ENCODE data around the gene USP24.

The USP24 gene

GRCh38 chr1:55131801-55132200 lies 83.4 kb downstream of the USP24 start:
- Histone ChIP-seq H3K27ac (ENCODE audit: low read length) (no peak overlapping the region), H3K4me1 (ENCODE audit: low read length) (no peaks in the 10 kb centered on the region), H4K20me1 (ENCODE audit: insufficient read depth, low read length) (no peaks in the 10 kb centered on the region), H2AFZ (ENCODE audit: low read depth, low read length) (no peak overlapping the region), H3K4me3 (ENCODE audit: low read length) (no peak overlapping the region), H3K36me3 (replicated peaks; ENCODE audit: low read depth, low read length) (peaks cover 23% of the 10 kb centered on the region), H3K79me2 (ENCODE audit: low read length) (no peaks in the 10 kb centered on the region), H3K9ac (ENCODE audit: low read length) (no peak overlapping the region), H3K27me3 (ENCODE audit: low read depth, low read length) (no peaks in the 10 kb centered on the region), H3K9me3 (ENCODE audit: insufficient read depth, low read length) (no peaks in the 10 kb centered on the region), H3K4me2 (ENCODE audit: low read length) (no peak overlapping the region)
- TF ChIP-seq, protein P1, sequence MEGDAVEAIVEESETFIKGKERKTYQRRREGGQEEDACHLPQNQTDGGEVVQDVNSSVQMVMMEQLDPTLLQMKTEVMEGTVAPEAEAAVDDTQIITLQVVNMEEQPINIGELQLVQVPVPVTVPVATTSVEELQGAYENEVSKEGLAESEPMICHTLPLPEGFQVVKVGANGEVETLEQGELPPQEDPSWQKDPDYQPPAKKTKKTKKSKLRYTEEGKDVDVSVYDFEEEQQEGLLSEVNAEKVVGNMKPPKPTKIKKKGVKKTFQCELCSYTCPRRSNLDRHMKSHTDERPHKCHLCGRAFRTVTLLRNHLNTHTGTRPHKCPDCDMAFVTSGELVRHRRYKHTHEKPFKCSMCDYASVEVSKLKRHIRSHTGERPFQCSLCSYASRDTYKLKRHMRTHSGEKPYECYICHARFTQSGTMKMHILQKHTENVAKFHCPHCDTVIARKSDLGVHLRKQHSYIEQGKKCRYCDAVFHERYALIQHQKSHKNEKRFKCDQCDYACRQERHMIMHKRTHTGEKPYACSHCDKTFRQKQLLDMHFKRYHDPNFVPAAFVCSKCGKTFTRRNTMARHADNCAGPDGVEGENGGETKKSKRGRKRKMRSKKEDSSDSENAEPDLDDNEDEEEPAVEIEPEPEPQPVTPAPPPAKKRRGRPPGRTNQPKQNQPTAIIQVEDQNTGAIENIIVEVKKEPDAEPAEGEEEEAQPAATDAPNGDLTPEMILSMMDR (IDR thresholded peaks at IDR 0.05; ENCODE audit: low read depth, low read length): no peak
- TF ChIP-seq EZH2phosphoT487 (IDR thresholded peaks at IDR 0.05; ENCODE audit: low read depth): no peak

DNA sequence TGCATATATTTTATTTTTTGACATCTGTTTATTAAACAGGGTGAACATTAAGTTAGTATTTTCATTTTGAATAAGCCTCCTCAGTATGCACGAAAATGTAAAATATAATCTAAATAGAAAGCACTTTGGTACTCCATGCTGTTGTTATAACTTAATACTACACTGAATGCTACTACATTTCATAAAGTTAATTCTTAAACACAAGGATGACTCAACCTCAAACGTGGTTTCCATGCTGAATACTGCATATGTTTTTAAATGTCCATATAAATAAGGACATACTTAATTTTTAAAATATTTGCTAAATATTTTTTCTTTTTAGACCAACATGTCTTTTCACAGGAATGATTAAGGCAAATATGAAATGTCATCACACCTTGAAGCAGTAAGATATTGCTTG lies 83.9 kb downstream of the USP24 start:
- H3K27ac ChIP-seq (ENCODE audit: low read length): no peak overlapping the region
- H3K4me3 ChIP-seq (ENCODE audit: low read length): no peak overlapping the region
- no peak overlapping the region for H3K9ac ChIP-seq (ENCODE audit: low read length)
- H3K4me2 ChIP-seq (ENCODE audit: low read length): no peak overlapping the region
- peaks cover 20% of the 10 kb centered on the region for H3K36me3 ChIP-seq (replicated peaks; ENCODE audit: low read depth, low read length)
- no peaks in the 10 kb centered on the region for H3K79me2 ChIP-seq (ENCODE audit: low read length)
- H3K27me3 ChIP-seq (ENCODE audit: low read depth, low read length): no peaks in the 10 kb centered on the region
- TF ChIP-seq, protein P1 (IDR thresholded peaks at IDR 0.05; ENCODE audit: low read depth, low read length): no peak
- TF ChIP-seq EZH2phosphoT487 (IDR thresholded peaks at IDR 0.05; ENCODE audit: low read depth): no peak
- H3K4me1 ChIP-seq (ENCODE audit: low read length): no peaks in the 10 kb centered on the region
- H3K9me3 ChIP-seq (ENCODE audit: insufficient read depth, low read length): no peaks in the 10 kb centered on the region
- H4K20me1 ChIP-seq (ENCODE audit: insufficient read depth, low read length): no peaks in the 10 kb centered on the region
- H2AFZ ChIP-seq (ENCODE audit: low read depth, low read length): no peak overlapping the region

DNA sequence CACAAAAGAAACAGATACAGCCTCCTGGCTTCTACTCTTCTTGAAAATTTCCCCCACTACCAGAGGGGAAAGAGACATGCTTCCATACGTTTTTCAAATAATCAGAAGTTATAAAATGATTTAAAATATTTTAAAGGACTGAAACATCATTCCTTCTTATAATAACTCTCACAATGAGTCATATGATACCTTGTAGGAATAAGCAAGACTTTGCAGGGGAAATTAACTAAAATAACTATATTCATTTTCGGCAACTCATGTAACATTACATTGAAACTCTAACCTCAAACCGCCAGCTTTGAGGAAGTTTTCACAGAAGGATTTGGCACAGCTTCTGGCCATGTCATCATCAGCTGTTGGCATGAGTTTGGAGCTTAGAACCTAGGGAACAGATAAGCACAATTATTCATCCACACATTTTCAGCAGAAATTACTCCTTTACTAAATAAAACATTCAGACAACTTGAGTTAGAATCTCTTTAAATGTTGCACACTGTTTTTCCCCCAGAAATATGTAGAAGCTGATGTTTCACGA lies 85.9 kb downstream of the USP24 start:
- Histone ChIP-seq H3K4me1 (ENCODE audit: low read length) (no peaks in the 10 kb centered on the region), H3K27ac (ENCODE audit: low read length) (no peak overlapping the region), H2AFZ (ENCODE audit: low read depth, low read length) (no peak overlapping the region), H4K20me1 (ENCODE audit: insufficient read depth, low read length) (no peaks in the 10 kb centered on the region), H3K36me3 (replicated peaks; ENCODE audit: low read depth, low read length) (peaks cover 21% of the 10 kb centered on the region), H3K9ac (ENCODE audit: low read length) (no peak overlapping the region), H3K4me2 (ENCODE audit: low read length) (no peak overlapping the region), H3K27me3 (ENCODE audit: low read depth, low read length) (no peaks in the 10 kb centered on the region), H3K79me2 (ENCODE audit: low read length) (no peaks in the 10 kb centered on the region), H3K4me3 (ENCODE audit: low read length) (no peak overlapping the region), H3K9me3 (ENCODE audit: insufficient read depth, low read length) (no peaks in the 10 kb centered on the region)
- TF ChIP-seq, protein P1 (IDR thresholded peaks at IDR 0.05; ENCODE audit: low read depth, low read length): no peak
- no peak for TF ChIP-seq EZH2phosphoT487 (IDR thresholded peaks at IDR 0.05; ENCODE audit: low read depth)

DNA sequence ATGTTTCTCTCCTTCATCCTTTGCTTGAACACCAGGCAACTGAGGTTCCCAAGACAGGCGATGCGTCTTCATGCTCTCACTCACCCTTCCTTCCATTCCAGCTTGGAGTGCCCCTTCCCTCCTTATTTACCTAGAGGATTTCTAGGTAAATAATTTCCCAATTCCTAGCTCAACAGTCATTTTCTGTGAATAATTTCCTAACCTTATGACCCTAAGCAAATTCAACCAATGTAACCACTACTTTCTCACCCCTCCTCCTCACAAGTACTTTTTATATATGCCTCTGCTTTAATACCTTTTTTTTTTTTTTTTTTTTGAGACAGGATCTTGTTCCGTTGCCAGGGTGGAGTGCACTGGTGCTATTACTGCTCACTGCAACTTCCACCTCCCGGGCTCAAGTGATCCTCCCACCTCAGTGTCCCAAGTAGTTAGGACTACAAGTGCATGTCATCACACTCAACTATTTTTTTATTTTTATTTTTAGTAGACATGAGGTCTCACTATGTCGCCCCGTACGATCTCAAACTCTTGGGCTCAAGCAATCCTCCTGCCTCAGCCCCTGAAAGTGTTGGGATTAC lies 86.7 kb downstream of the USP24 start:
- Histone ChIP-seq H3K4me1 (ENCODE audit: low read length) (no peaks in the 10 kb centered on the region), H2AFZ (ENCODE audit: low read depth, low read length) (no peak overlapping the region), H3K27me3 (ENCODE audit: low read depth, low read length) (no peaks in the 10 kb centered on the region), H3K79me2 (ENCODE audit: low read length) (no peaks in the 10 kb centered on the region), H3K36me3 (replicated peaks; ENCODE audit: low read depth, low read length) (peaks cover 26% of the 10 kb centered on the region), H4K20me1 (ENCODE audit: insufficient read depth, low read length) (no peaks in the 10 kb centered on the region), H3K4me2 (ENCODE audit: low read length) (no peak overlapping the region), H3K4me3 (ENCODE audit: low read length) (no peak overlapping the region), H3K9me3 (ENCODE audit: insufficient read depth, low read length) (no peaks in the 10 kb centered on the region), H3K9ac (ENCODE audit: low read length) (no peak overlapping the region), H3K27ac (ENCODE audit: low read length) (no peak overlapping the region)
- TF ChIP-seq EZH2phosphoT487 (IDR thresholded peaks at IDR 0.05; ENCODE audit: low read depth): no peak
- TF ChIP-seq, protein P1 (IDR thresholded peaks at IDR 0.05; ENCODE audit: low read depth, low read length): no peak
